IMR-90 (cell line): ENCODE results near the gene OR2F1.

Experiments
- CEBPB ChIP-seq: IDR thresholded peaks from 2 replicates; pipeline ENCODE4 v1.6.1; 2012; ENCODE audit warnings: low read depth, low read length, improper control_type of control experiment
- CTCF ChIP-seq: conservative IDR thresholded peaks from 2 replicates; pipeline ENCODE4 v1.5.1; 2012; ENCODE audit warnings: mild to moderate bottlenecking, low read depth, low read length, improper control_type of control experiment
- FOS ChIP-seq: fragments of 150-350 bp; IDR thresholded peaks from 2 replicates; pipeline ENCODE4 v1.6.1; 2016; ENCODE audit warnings: low read depth, low read length
- MAZ ChIP-seq: IDR thresholded peaks from 2 replicates; pipeline ENCODE4 v1.6.1; 2012; ENCODE audit warnings: low read depth, mild to moderate bottlenecking, low read length, improper control_type of control experiment, moderate library complexity, borderline replicate concordance
- MXI1 ChIP-seq: IDR thresholded peaks from 2 replicates; pipeline ENCODE4 v1.6.1; 2012; ENCODE audit warnings: low read depth, mild to moderate bottlenecking, low read length, moderate library complexity, borderline replicate concordance
- POLR2A ChIP-seq: IDR thresholded peaks from 2 replicates; pipeline ENCODE4 v1.6.1; 2012; ENCODE audit warnings: mild to moderate bottlenecking, low read depth, low read length
- RAD21 ChIP-seq: IDR thresholded peaks from 2 replicates; pipeline ENCODE4 v1.6.1; 2012; ENCODE audit warnings: low read length, improper control_type of control experiment
- RCOR1 ChIP-seq: IDR thresholded peaks from 2 replicates; pipeline ENCODE4 v1.6.1; 2012; ENCODE audit warnings: mild to moderate bottlenecking, low read length, improper control_type of control experiment; ENCODE audit not compliant: insufficient replicate concordance
- RFX5 ChIP-seq: IDR thresholded peaks from 2 replicates; pipeline ENCODE4 v1.8.0; 2012; ENCODE audit warnings: low read depth, mild to moderate bottlenecking, low read length, moderate library complexity

- TF ChIP-seq RFX5 (no peak), CTCF (no peak), RAD21 (no peak), MXI1 (no peak), POLR2A (no peak), FOS (no peak), MAZ (no peak), RCOR1 (no peak), CEBPB (no peak)
Measured at GRCh38 chr7:143934526-143935325, 19.9 kb upstream of the OR2F1 start, which contains the start of gene OR2F2.
